GM12878 (cell line): Measurements from ENCODE around the gene IER5L. TPM values are rescaled to one million over a fixed set of nuclear protein-coding genes. Genes with fewer than 3 reads are reported as not detected.

Experiments
- ATAC-seq: fragments of 200-7000 bp; cut with Tn5 transposase; 3 replicates; pipeline ENCODE4 v1.9.1; 2020; ENCODE audit warnings: mild to moderate bottlenecking, moderate library complexity
- BruUV-seq: library from RNA; stranded (reverse); fragments of 400-500 nt; replicated peaks from 2 replicates; lab custom pipeline; 2021; lab: Mats Ljungman, UMichigan
- CTCF ChIA-PET: fragments of 300-600 bp; sonication (Branson Sonifier 250); formaldehyde crosslinking; extraction: SDS; loops from one replicate; lab custom pipeline; 2021; ENCODE audit warnings: inconsistent platforms; lab: Yijun Ruan, JAX
- POLR2A ChIA-PET: fragments of 350-600 bp; formaldehyde crosslinking; extraction: SDS; loops from one replicate; lab custom pipeline; 2021; ENCODE audit warnings: inconsistent platforms; lab: Charles Lee
- RAD21 ChIA-PET: fragments of 300-600 bp; sonication (Branson Sonifier 250); formaldehyde crosslinking; loops from one replicate; lab custom pipeline; 2023; ENCODE audit warnings: antibody characterized with exemption; ENCODE audit not compliant: unreplicated experiment; lab: Charles Lee
- SMC1A ChIA-PET: fragments of 300-600 bp; sonication (Branson Sonifier 250); formaldehyde crosslinking; loops from one replicate; lab custom pipeline; 2023; ENCODE audit not compliant: unreplicated experiment, uncharacterized antibody; lab: Charles Lee
- DNase-seq: peaks from one replicate; pipeline ENCODE4 v3.0.0-alpha.2; 2011; ENCODE audit warnings: low read depth, low spot score
- FAIRE-seq: peaks from 3 replicates; lab custom pipeline; 2011; peaks lifted over from hg19 to GRCh38; lab: Jason Lieb, UNC
- H2AFZ ChIP-seq: 2 replicates; pipeline ENCODE4 v1.6.0; 2011; ENCODE audit warnings: low read depth, low read length, control low read depth; ENCODE audit not compliant: control insufficient read depth
- H3K27ac ChIP-seq: 2 replicates; pipeline ENCODE4 v1.5.1; 2011; ENCODE audit warnings: control low read depth; ENCODE audit not compliant: control insufficient read depth, insufficient read depth
- H3K27me3 ChIP-seq, 2 experiments: replicated peaks in 1 of 2; 2 replicates each; pipeline versions ENCODE4 v1.6.0 to v1.6.1; 2011; ENCODE audit warnings: low read length in 1 of 2; ENCODE audit not compliant: control insufficient read depth in 2 of 2, insufficient read depth in 2 of 2
- H3K36me3 ChIP-seq, 2 experiments: 2 replicates each; pipeline ENCODE4 v1.5.1; 2011; ENCODE audit warnings: low read length in 1 of 2; ENCODE audit not compliant: control insufficient read depth in 2 of 2, insufficient read depth in 2 of 2
- H3K4me1 ChIP-seq: 2 replicates; pipeline ENCODE4 v1.6.1; 2011; ENCODE audit warnings: mild to moderate bottlenecking, low read length, moderate library complexity, mixed read lengths; ENCODE audit not compliant: control insufficient read depth, insufficient read depth
- H3K4me2 ChIP-seq: 2 replicates; pipeline ENCODE4 v1.6.0; 2011; ENCODE audit warnings: control low read depth; ENCODE audit not compliant: control insufficient read depth, insufficient read depth
- H3K4me3 ChIP-seq: fragments of 200-600 bp; sonication (generic); 2 replicates; pipeline ENCODE4 v1.5.1; 2016
- H3K79me2 ChIP-seq: 2 replicates; pipeline ENCODE4 v1.6.0; 2011; ENCODE audit warnings: low read length; ENCODE audit not compliant: control insufficient read depth, insufficient read depth
- H3K9ac ChIP-seq: 2 replicates; pipeline ENCODE4 v1.8.0; 2011; ENCODE audit warnings: low read length, control low read depth, mixed read lengths; ENCODE audit not compliant: control insufficient read depth, insufficient read depth
- H3K9me3 ChIP-seq: replicated peaks from 3 replicates; pipeline ENCODE4 v1.5.1; 2011; ENCODE audit warnings: mild to moderate bottlenecking, low read length; ENCODE audit not compliant: control insufficient read depth, insufficient read depth
- H4K20me1 ChIP-seq: 2 replicates; pipeline ENCODE4 v1.6.0; 2011; ENCODE audit not compliant: control insufficient read depth, insufficient read depth
- ATF2 ChIP-seq: IDR thresholded peaks from 2 replicates; pipeline ENCODE4 v1.6.1; 2012; ENCODE audit warnings: low read length, inconsistent platforms
- BACH1 ChIP-seq: fragments of 450-650 bp; IDR thresholded peaks from 2 replicates; pipeline ENCODE4 v1.6.1; 2017; ENCODE audit warnings: mild to moderate bottlenecking, borderline replicate concordance
- BCLAF1 ChIP-seq: fragments of 450-650 bp; IDR thresholded peaks from 2 replicates; pipeline ENCODE4 v1.6.1; 2017; ENCODE audit warnings: antibody characterized with exemption, mild to moderate bottlenecking, moderate library complexity
- KLF5 ChIP-seq: fragments of 450-650 bp; IDR thresholded peaks from 2 replicates; pipeline ENCODE4 v1.6.1; 2014; ENCODE audit warnings: mild to moderate bottlenecking; ENCODE audit not compliant: partially characterized antibody
- MLLT1 ChIP-seq: fragments of 450-650 bp; IDR thresholded peaks from 2 replicates; pipeline ENCODE4 v1.6.1; 2016; ENCODE audit warnings: mild to moderate bottlenecking
- NRF1 ChIP-seq: conservative IDR thresholded peaks from 2 replicates; pipeline ENCODE4 v1.6.1; 2011; ENCODE audit warnings: mild to moderate bottlenecking, low read depth, low read length, improper control_type of control experiment
- PAX5 ChIP-seq: IDR thresholded peaks from 2 replicates; pipeline ENCODE4 v1.6.1; 2011; ENCODE audit warnings: low read depth, low read length, borderline replicate concordance
- RFX5 ChIP-seq: IDR thresholded peaks from 2 replicates; pipeline ENCODE4 v1.6.1; 2011; ENCODE audit warnings: low read depth, low read length, improper control_type of control experiment
- SKIL ChIP-seq: fragments of 450-650 bp; IDR thresholded peaks from 2 replicates; pipeline ENCODE4 v1.6.1; 2017; ENCODE audit warnings: mild to moderate bottlenecking, low read depth, inconsistent platforms; ENCODE audit not compliant: poor library complexity, severe bottlenecking
- USF1 ChIP-seq: IDR thresholded peaks from 2 replicates; pipeline ENCODE4 v1.6.1; 2011; ENCODE audit warnings: borderline replicate concordance, low read depth, mild to moderate bottlenecking, moderate library complexity, mixed read lengths, low read length; ENCODE audit not compliant: insufficient read depth; ENCODE audit errors: extremely low read length
- ZNF24 ChIP-seq: fragments of 450-650 bp; IDR thresholded peaks from 2 replicates; pipeline ENCODE4 v1.6.1; 2017; ENCODE audit warnings: antibody characterized with exemption, mild to moderate bottlenecking
- WGBS: methylation state at CpG from one replicate; pipeline ENCODE4 v1.1.6; 2016; ENCODE audit warnings: low lambda C conversion rate; ENCODE audit not compliant: insufficient replicate concordance, insufficient coverage; ENCODE audit errors: missing lambda C conversion rate; 5-methylcytosine and 5-hydroxymethylcytosine counted together
- in situ Hi-C: fragments of 300-500 bp; cut with MboI; formaldehyde crosslinking; loops from 9 replicates; pipeline ENCODE4 v1.14.3; 2018; ENCODE audit warnings: mixed read lengths
- intact Hi-C: fragments of 100-400 bp; cut with micrococcal nuclease; formaldehyde crosslinking; loops from one replicate; pipeline ENCODE4 v1.14.2; 2022; ENCODE audit not compliant: unreplicated experiment
- polyA plus RNA-seq, 11 experiments: library from polyadenylated mRNA; depleted of rRNA in 4 of 11; unstranded in 6 of 11; stranded (reverse) in 5 of 11; fragments of >200 nt; fragmentation: Nextera tagmentation in 4 of 11; fragmentation: Illumina TruSeq in 1 of 11; extraction: Ambion mirVana in 4 of 11; extraction: Trizol in 1 of 11; gene quantifications; 1 replicate in 1 of 11; 2 replicates in 10 of 11; pipeline versions ENCODE4 v1.2.1 to v1.2.3, GENCODE V29; 2011 to 2016; ENCODE audit warnings: inconsistent platforms in 2 of 11, missing spikeins in 2 of 11, low read depth in 1 of 11
- total RNA-seq, 4 experiments: library from RNA; depleted of rRNA in 3 of 4; stranded (reverse); fragments of >200 nt in 3 of 4; fragmentation: Illumina TruSeq in 1 of 4; extraction: Trizol in 1 of 4; gene quantifications; 2 replicates each; pipeline versions ENCODE4 v1.2.1 to v1.2.3, GENCODE V29; 2013 to 2021
- TF ChIP-seq, protein P1 (sequence below): IDR thresholded peaks from 2 replicates; pipeline ENCODE4 v1.6.1; 2011; ENCODE audit warnings: mild to moderate bottlenecking, low read depth, low read length, moderate library complexity; ENCODE audit not compliant: insufficient replicate concordance

IER5L gene
- total and polyA plus RNA-seq, 10 of the 15 experiments (the other 5 are each of a cell fraction or from before 2014, with no cell fraction given) = 0.04 to 1.4 (median 0.17) TPM

DNA sequence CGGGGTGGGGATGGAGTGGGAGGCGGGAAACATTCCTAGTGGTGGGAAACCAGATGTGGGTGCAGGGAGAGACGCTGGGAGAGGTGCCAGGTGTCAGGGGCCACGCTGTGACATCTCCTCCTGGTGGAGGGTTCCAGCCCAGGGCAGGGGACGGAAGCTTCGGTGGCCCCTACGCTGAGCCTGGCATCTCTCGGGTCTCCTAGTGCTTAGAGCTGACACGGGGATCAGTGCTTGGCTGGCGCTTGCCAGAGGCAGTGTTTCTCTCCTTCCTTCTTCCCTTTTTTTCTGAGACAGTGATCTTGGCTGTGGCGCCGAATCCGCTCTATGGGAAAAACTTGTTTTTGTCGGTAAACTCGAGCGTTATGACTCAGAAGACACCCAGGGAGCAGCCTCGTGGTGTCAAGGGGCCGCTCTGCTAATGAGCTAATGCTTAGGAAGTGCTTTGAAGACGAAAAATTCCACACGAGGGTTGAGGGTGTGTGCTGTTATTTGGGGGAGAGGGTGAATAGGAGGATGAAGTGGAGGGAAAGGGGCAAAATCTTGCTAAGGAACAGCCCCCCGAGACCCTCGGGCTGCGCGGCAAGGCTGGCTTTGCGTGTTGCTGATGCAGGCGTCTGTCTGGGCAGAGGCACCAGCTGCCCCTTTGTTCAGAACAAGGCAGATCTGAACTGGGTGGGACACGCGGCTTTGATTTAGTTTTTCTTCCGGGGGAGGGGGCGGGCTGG, 20.4 kb upstream of the IER5L start:
- Histone ChIP-seq H3K4me2 (no peak overlapping the region), H3K27ac (no peak overlapping the region), H3K4me3 (no peak overlapping the region), H4K20me1 (no peaks in the 10 kb centered on the region), H2AFZ (no peak overlapping the region), H3K36me3 (no peaks in the 10 kb centered on the region), H3K9me3 (no peaks in the 10 kb centered on the region), H3K4me1 (no peaks in the 10 kb centered on the region), H3K9ac (no peak overlapping the region), H3K27me3 (peaks cover 0 to 5% of the 10 kb centered on the region in 2 experiments; a peak in 3 of 4 replicates), H3K79me2 (no peaks in the 10 kb centered on the region)
- ATAC-seq (no peak), DNase-seq (no peak), FAIRE-seq (no peak)
- RAD21 ChIA-PET = no interaction called here
- POLR2A ChIA-PET = no interaction called here
- SMC1A ChIA-PET = no interaction called here
- CTCF ChIA-PET = no interaction called here
- BruUV-seq = no TSS peak
- intact Hi-C loops = no loop called here
- 34% methylated on average over 24 of the region's 30 CpGs for WGBS
- in situ Hi-C loops = no loop called here
- TF ChIP-seq ATF2 = no peak
- TF ChIP-seq KLF5 = no peak
- no peak for TF ChIP-seq PAX5
- TF ChIP-seq NRF1 = no peak
- TF ChIP-seq MLLT1 = no peak
- TF ChIP-seq SKIL = no peak
- TF ChIP-seq BACH1 = no peak
- TF ChIP-seq USF1 = no peak
- no peak for TF ChIP-seq ZNF24
- no peak for TF ChIP-seq RFX5
- TF ChIP-seq, protein P1, sequence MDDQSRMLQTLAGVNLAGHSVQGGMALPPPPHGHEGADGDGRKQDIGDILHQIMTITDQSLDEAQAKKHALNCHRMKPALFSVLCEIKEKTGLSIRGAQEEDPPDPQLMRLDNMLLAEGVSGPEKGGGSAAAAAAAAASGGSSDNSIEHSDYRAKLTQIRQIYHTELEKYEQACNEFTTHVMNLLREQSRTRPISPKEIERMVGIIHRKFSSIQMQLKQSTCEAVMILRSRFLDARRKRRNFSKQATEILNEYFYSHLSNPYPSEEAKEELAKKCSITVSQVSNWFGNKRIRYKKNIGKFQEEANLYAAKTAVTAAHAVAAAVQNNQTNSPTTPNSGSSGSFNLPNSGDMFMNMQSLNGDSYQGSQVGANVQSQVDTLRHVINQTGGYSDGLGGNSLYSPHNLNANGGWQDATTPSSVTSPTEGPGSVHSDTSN = no peak
- TF ChIP-seq BCLAF1 = no peak
